K562 (cell line): ENCODE data around the gene STYXL1. TPM values are rescaled to one million over a fixed set of nuclear protein-coding genes. Genes with fewer than 3 reads are reported as not detected.

Source experiments
- CBFA2T3 ChIP-seq: fragments of 450-650 bp; IDR thresholded peaks from 2 replicates; pipeline ENCODE4 v1.6.1; 2017
- CBX1 ChIP-seq: sonication (generic); IDR thresholded peaks from 2 replicates; pipeline ENCODE4 v1.6.1; 2016; ENCODE audit warnings: antibody characterized with exemption, low read depth, mild to moderate bottlenecking
- E2F6 ChIP-seq, 2 experiments: IDR thresholded peaks; 2 replicates each; pipeline ENCODE4 v1.6.1; 2011; ENCODE audit warnings: borderline replicate concordance in 1 of 2, control low read depth in 1 of 2, low read depth in 1 of 2, low read length in 1 of 2, mild to moderate bottlenecking in 1 of 2, mixed read lengths in 1 of 2, moderate library complexity in 1 of 2; ENCODE audit not compliant: insufficient read depth in 1 of 2, insufficient read length in 1 of 2, poor library complexity in 1 of 2, severe bottlenecking in 1 of 2; ENCODE audit errors: extremely low read depth in 1 of 2
- ESRRA ChIP-seq: fragments of 450-650 bp; IDR thresholded peaks from 2 replicates; pipeline ENCODE4 v1.6.1; 2014; ENCODE audit warnings: low read depth, mild to moderate bottlenecking, moderate library complexity, borderline replicate concordance
- ETV6 ChIP-seq, 3 experiments: fragments of 150-350 bp in 1 of 3; sonication (generic) in 1 of 3; formaldehyde crosslinking in 1 of 3; IDR thresholded peaks; 2 replicates each; pipeline versions ENCODE4 v1.6.1 to v1.8.0; 2014 to 2022; ENCODE audit warnings: borderline replicate concordance in 2 of 3, low read depth in 2 of 3, antibody characterized with exemption in 1 of 3, low read length in 1 of 3, mild to moderate bottlenecking in 1 of 3, missing genetic modification reagents in 1 of 3
- NBN ChIP-seq: fragments of 450-650 bp; IDR thresholded peaks from 2 replicates; pipeline ENCODE4 v1.6.1; 2016; ENCODE audit warnings: low read depth, mild to moderate bottlenecking
- SAFB ChIP-seq: fragments of 200-400 bp; formaldehyde crosslinking; IDR thresholded peaks from 2 replicates; pipeline ENCODE4 v1.6.1; 2017; ENCODE audit warnings: low read depth, low read length, borderline replicate concordance
- TCF7L2 ChIP-seq: fragments of 150-350 bp; IDR thresholded peaks from 2 replicates; pipeline ENCODE4 v1.6.1; 2016; ENCODE audit warnings: low read depth, mild to moderate bottlenecking, low read length, moderate library complexity
- XRCC3 ChIP-seq: fragments of 450-650 bp; IDR thresholded peaks from 2 replicates; pipeline ENCODE4 v1.6.1; 2017; ENCODE audit warnings: mild to moderate bottlenecking, moderate library complexity
- ZNF354B ChIP-seq: fragments of 250-450 bp; sonication (Bioruptor Pico); IDR thresholded peaks from 2 replicates; pipeline ENCODE4 v1.4.0; 2020
- polyA plus RNA-seq, 8 experiments: library from polyadenylated mRNA; depleted of rRNA in 4 of 8; stranded (reverse) in 5 of 8; unstranded in 3 of 8; fragments of >200 nt; fragmentation: Nextera tagmentation in 2 of 8; fragmentation: Illumina TruSeq in 1 of 8; extraction: Ambion mirVana in 2 of 8; extraction: Trizol in 1 of 8; gene quantifications; 2 replicates each; pipeline versions ENCODE4 v1.2.1 to v1.2.3, GENCODE V29; 2011 to 2014; ENCODE audit warnings: inconsistent platforms in 1 of 8, missing spikeins in 1 of 8
- total RNA-seq, 7 experiments: library from RNA; depleted of rRNA in 6 of 7; stranded (reverse); fragments of >200 nt in 6 of 7; fragmentation: Illumina TruSeq in 2 of 7; extraction: Trizol in 2 of 7; gene quantifications; 2 replicates each; pipeline versions ENCODE4 v1.2.1 to v1.2.3, GENCODE V29; 2011 to 2021; ENCODE audit warnings: low replicate concordance in 1 of 7
- TF ChIP-seq, protein P1 (sequence below): sonication (generic); formaldehyde crosslinking; IDR thresholded peaks from 2 replicates; pipeline ENCODE4 v1.8.1; 2023; ENCODE audit warnings: mild to moderate bottlenecking, missing genetic modification reagents
- TF ChIP-seq, protein P2 (sequence below), 3 experiments: IDR thresholded peaks in 2 of 3; conservative IDR thresholded peaks in 1 of 3; 2 replicates each; pipeline ENCODE4 v1.5.1; 2011 to 2012; ENCODE audit warnings: low read length in 3 of 3, mild to moderate bottlenecking in 3 of 3, control low read depth in 2 of 3, improper control_type of control experiment in 1 of 3, inconsistent platforms in 1 of 3, low read depth in 1 of 3, mixed read lengths in 1 of 3, moderate library complexity in 1 of 3; ENCODE audit not compliant: insufficient read depth in 2 of 3
- TF ChIP-seq, protein P3 (sequence below): fragments of 450-650 bp; IDR thresholded peaks from 2 replicates; pipeline ENCODE4 v1.6.1; 2018; ENCODE audit not compliant: partially characterized antibody
- TF ChIP-seq, protein P4 (sequence below), 2 experiments: fragments of 450-650 bp; conservative IDR thresholded peaks; 2 replicates each; pipeline ENCODE4 v1.6.1; 2017; ENCODE audit warnings: mild to moderate bottlenecking in 2 of 2, moderate library complexity in 2 of 2

The STYXL1 gene
- total and polyA plus RNA-seq, 9 of the 15 experiments (the other 6 are each of a cell fraction or from before 2014, with no cell fraction given) = 36.5 to 97.2 (median 49.9) TPM

- TF ChIP-seq, protein P1, sequence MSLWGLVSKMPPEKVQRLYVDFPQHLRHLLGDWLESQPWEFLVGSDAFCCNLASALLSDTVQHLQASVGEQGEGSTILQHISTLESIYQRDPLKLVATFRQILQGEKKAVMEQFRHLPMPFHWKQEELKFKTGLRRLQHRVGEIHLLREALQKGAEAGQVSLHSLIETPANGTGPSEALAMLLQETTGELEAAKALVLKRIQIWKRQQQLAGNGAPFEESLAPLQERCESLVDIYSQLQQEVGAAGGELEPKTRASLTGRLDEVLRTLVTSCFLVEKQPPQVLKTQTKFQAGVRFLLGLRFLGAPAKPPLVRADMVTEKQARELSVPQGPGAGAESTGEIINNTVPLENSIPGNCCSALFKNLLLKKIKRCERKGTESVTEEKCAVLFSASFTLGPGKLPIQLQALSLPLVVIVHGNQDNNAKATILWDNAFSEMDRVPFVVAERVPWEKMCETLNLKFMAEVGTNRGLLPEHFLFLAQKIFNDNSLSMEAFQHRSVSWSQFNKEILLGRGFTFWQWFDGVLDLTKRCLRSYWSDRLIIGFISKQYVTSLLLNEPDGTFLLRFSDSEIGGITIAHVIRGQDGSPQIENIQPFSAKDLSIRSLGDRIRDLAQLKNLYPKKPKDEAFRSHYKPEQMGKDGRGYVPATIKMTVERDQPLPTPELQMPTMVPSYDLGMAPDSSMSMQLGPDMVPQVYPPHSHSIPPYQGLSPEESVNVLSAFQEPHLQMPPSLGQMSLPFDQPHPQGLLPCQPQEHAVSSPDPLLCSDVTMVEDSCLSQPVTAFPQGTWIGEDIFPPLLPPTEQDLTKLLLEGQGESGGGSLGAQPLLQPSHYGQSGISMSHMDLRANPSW (CRISPR knock-in tag) = 0 out of 2 replicates have a peak, but pooled peaks have one; percentile 43
- TF ChIP-seq XRCC3 = no peak
- TF ChIP-seq, protein P2, sequence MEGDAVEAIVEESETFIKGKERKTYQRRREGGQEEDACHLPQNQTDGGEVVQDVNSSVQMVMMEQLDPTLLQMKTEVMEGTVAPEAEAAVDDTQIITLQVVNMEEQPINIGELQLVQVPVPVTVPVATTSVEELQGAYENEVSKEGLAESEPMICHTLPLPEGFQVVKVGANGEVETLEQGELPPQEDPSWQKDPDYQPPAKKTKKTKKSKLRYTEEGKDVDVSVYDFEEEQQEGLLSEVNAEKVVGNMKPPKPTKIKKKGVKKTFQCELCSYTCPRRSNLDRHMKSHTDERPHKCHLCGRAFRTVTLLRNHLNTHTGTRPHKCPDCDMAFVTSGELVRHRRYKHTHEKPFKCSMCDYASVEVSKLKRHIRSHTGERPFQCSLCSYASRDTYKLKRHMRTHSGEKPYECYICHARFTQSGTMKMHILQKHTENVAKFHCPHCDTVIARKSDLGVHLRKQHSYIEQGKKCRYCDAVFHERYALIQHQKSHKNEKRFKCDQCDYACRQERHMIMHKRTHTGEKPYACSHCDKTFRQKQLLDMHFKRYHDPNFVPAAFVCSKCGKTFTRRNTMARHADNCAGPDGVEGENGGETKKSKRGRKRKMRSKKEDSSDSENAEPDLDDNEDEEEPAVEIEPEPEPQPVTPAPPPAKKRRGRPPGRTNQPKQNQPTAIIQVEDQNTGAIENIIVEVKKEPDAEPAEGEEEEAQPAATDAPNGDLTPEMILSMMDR (IDR thresholded peaks at IDR 0.05 in 2 of 3, conservative IDR thresholded peaks at IDR 0.05 in 1 of 3; ENCODE audit: insufficient read depth in 2 of 3, low read depth in 1 of 3, low read length in 3 of 3) = peak in 2 of 3 experiments; percentile 22 to 45; a peak in 3 of 6 replicates
- no peak for TF ChIP-seq E2F6 (IDR thresholded peaks at IDR 0.05; ENCODE audit: borderline replicate concordance in 1 of 2, extremely low read depth in 1 of 2, insufficient read depth in 1 of 2, insufficient read length in 1 of 2, low read depth in 1 of 2, low read length in 1 of 2, poor library complexity in 1 of 2, severe bottlenecking in 1 of 2)
- no peak for TF ChIP-seq TCF7L2
- TF ChIP-seq, protein P3, sequence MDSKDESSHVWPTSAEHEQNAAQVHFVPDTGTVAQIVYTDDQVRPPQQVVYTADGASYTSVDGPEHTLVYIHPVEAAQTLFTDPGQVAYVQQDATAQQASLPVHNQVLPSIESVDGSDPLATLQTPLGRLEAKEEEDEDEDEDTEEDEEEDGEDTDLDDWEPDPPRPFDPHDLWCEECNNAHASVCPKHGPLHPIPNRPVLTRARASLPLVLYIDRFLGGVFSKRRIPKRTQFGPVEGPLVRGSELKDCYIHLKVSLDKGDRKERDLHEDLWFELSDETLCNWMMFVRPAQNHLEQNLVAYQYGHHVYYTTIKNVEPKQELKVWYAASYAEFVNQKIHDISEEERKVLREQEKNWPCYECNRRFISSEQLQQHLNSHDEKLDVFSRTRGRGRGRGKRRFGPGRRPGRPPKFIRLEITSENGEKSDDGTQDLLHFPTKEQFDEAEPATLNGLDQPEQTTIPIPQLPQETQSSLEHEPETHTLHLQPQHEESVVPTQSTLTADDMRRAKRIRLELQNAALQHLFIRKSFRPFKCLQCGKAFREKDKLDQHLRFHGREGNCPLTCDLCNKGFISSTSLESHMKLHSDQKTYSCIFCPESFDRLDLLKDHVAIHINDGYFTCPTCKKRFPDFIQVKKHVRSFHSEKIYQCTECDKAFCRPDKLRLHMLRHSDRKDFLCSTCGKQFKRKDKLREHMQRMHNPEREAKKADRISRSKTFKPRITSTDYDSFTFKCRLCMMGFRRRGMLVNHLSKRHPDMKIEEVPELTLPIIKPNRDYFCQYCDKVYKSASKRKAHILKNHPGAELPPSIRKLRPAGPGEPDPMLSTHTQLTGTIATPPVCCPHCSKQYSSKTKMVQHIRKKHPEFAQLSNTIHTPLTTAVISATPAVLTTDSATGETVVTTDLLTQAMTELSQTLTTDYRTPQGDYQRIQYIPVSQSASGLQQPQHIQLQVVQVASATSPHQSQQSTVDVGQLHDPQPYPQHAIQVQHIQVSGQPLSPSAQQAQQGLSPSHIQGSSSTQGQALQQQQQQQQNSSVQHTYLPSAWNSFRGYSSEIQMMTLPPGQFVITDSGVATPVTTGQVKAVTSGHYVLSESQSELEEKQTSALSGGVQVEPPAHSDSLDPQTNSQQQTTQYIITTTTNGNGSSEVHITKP = no peak
- peak in 1 of 2 experiments; percentile 80; a peak in 2 of 4 replicates for TF ChIP-seq ETV6 (IDR thresholded peaks at IDR 0.05; ENCODE audit: borderline replicate concordance in 1 of 2, low read depth in 2 of 2, low read length in 1 of 2)
- TF ChIP-seq ETV6 (CRISPR knock-in tag; IDR thresholded peaks at IDR 0.05; ENCODE audit: borderline replicate concordance) = no peak
- TF ChIP-seq, protein P4, sequence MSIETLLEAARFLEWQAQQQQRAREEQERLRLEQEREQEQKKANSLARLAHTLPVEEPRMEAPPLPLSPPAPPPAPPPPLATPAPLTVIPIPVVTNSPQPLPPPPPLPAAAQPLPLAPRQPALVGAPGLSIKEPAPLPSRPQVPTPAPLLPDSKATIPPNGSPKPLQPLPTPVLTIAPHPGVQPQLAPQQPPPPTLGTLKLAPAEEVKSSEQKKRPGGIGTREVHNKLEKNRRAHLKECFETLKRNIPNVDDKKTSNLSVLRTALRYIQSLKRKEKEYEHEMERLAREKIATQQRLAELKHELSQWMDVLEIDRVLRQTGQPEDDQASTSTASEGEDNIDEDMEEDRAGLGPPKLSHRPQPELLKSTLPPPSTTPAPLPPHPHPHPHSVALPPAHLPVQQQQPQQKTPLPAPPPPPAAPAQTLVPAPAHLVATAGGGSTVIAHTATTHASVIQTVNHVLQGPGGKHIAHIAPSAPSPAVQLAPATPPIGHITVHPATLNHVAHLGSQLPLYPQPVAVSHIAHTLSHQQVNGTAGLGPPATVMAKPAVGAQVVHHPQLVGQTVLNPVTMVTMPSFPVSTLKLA (conservative IDR thresholded peaks at IDR 0.05) = no peak
- peak; percentile 33; the same call in 1 of the 2 replicates for TF ChIP-seq CBFA2T3
- TF ChIP-seq SAFB = no peak
- no peak for TF ChIP-seq NBN
- no peak for TF ChIP-seq ZNF354B (CRISPR knock-in tag)
- TF ChIP-seq CBX1 = no peak
- TF ChIP-seq ESRRA = peak; percentile 47; the same call in 1 of the 2 replicates
Observed at GRCh38 chr7:75971961-75972763, 75.6 kb downstream of the STYXL1 start (continued).
